H9 (cell line): ENCODE data around the gene TMCO4. TPM values are rescaled to one million over a fixed set of nuclear protein-coding genes. Genes with fewer than 3 reads are reported as not detected.

Experiments
- DNase-seq: peaks from one replicate; pipeline ENCODE4 v3.0.0-alpha.2; 2017
- H2AFZ ChIP-seq: one replicate; pipeline ENCODE4 v1.6.1; 2013; ENCODE audit warnings: mild to moderate bottlenecking, low read length, control low read depth, moderate library complexity
- H2AK5ac ChIP-seq: 2 replicates; pipeline ENCODE4 v1.6.1; 2013; ENCODE audit warnings: low read length, control low read depth, mixed read lengths; ENCODE audit not compliant: insufficient read length
- H2BK120ac ChIP-seq: one replicate; pipeline ENCODE4 v1.6.1; 2013; ENCODE audit warnings: low read depth, mild to moderate bottlenecking, low read length, control low read depth, inconsistent platforms; ENCODE audit not compliant: poor library complexity, severe bottlenecking
- H2BK12ac ChIP-seq: 2 replicates; pipeline ENCODE4 v1.6.1; 2013; ENCODE audit warnings: low read length, control low read depth, mixed read lengths, low read depth; ENCODE audit not compliant: insufficient read length
- H2BK15ac ChIP-seq: 2 replicates; pipeline ENCODE4 v1.6.1; 2013; ENCODE audit warnings: low read depth, low read length, control low read depth
- H2BK20ac ChIP-seq: one replicate; pipeline ENCODE4 v1.6.1; 2013; ENCODE audit warnings: low read depth, mild to moderate bottlenecking, low read length, control low read depth, inconsistent platforms; ENCODE audit not compliant: poor library complexity, severe bottlenecking
- H2BK5ac ChIP-seq: 2 replicates; pipeline ENCODE4 v1.6.1; 2013; ENCODE audit warnings: low read length, control low read depth, mixed read lengths; ENCODE audit not compliant: insufficient read length
- H3K14ac ChIP-seq: 2 replicates; pipeline ENCODE4 v1.6.1; 2013; ENCODE audit warnings: low read length, control low read depth; ENCODE audit not compliant: insufficient read depth
- H3K18ac ChIP-seq: 2 replicates; pipeline ENCODE4 v1.6.1; 2013; ENCODE audit warnings: low read depth, mild to moderate bottlenecking, mixed read lengths, low read length, control low read depth; ENCODE audit not compliant: insufficient read length
- H3K23ac ChIP-seq: 2 replicates; pipeline ENCODE4 v1.6.1; 2013; ENCODE audit warnings: low read length, control low read depth, mixed read lengths, low read depth; ENCODE audit not compliant: insufficient read length
- H3K23me2 ChIP-seq: 2 replicates; pipeline ENCODE4 v1.6.1; 2013; ENCODE audit warnings: low read depth, mild to moderate bottlenecking, mixed read lengths, low read length, control low read depth; ENCODE audit not compliant: insufficient read length, poor library complexity, severe bottlenecking
- H3K27ac ChIP-seq: 2 replicates; pipeline ENCODE4 v1.5.1; 2013; ENCODE audit warnings: low read length, control low read depth, mixed read lengths, low read depth; ENCODE audit not compliant: insufficient read length
- H3K27me3 ChIP-seq: 2 replicates; pipeline ENCODE4 v1.6.1; 2013; ENCODE audit warnings: low read length, control low read depth, inconsistent platforms; ENCODE audit not compliant: insufficient read depth
- H3K4ac ChIP-seq: 2 replicates; pipeline ENCODE4 v1.6.1; 2013; ENCODE audit warnings: low read depth, mild to moderate bottlenecking, control low read depth, inconsistent platforms, low read length, moderate library complexity
- H3K4me1 ChIP-seq: 2 replicates; pipeline ENCODE4 v1.6.1; 2013; ENCODE audit warnings: low read length, control low read depth, inconsistent platforms; ENCODE audit not compliant: insufficient read depth
- H3K4me2 ChIP-seq: 2 replicates; pipeline ENCODE4 v1.6.1; 2013; ENCODE audit warnings: low read length, control low read depth, mixed read lengths; ENCODE audit not compliant: insufficient read length, insufficient read depth
- H3K56ac ChIP-seq: 2 replicates; pipeline ENCODE4 v1.6.1; 2013; ENCODE audit warnings: low read depth, mild to moderate bottlenecking, mixed read lengths, low read length, control low read depth; ENCODE audit not compliant: insufficient read length
- H3K79me1 ChIP-seq: 2 replicates; pipeline ENCODE4 v1.6.1; 2013; ENCODE audit warnings: low read depth, mild to moderate bottlenecking, moderate library complexity, low read length, control low read depth, inconsistent platforms; ENCODE audit not compliant: insufficient read depth, poor library complexity, severe bottlenecking
- H3K79me2 ChIP-seq: 2 replicates; pipeline ENCODE4 v1.6.1; 2013; ENCODE audit warnings: low read length, control low read depth, inconsistent platforms; ENCODE audit not compliant: insufficient read depth
- H3K9ac ChIP-seq: 2 replicates; pipeline ENCODE4 v1.6.1; 2013; ENCODE audit warnings: low read length, control low read depth, mixed read lengths; ENCODE audit not compliant: insufficient read length; ENCODE audit errors: extremely low read depth
- H3K9me3 ChIP-seq: one replicate; pipeline ENCODE4 v1.6.1; 2013; ENCODE audit warnings: low read depth, low read length, inconsistent platforms; ENCODE audit not compliant: control insufficient read depth
- H3T11ph ChIP-seq: one replicate; pipeline ENCODE4 v1.6.1; 2013; ENCODE audit warnings: mild to moderate bottlenecking, low read length, control low read depth, inconsistent platforms
- H4K20me1 ChIP-seq: one replicate; pipeline ENCODE4 v1.6.1; 2013; ENCODE audit not compliant: control insufficient read depth, insufficient read length, insufficient read depth
- H4K5ac ChIP-seq: 2 replicates; pipeline ENCODE4 v1.6.1; 2013; ENCODE audit warnings: low read depth, mild to moderate bottlenecking, mixed read lengths, low read length, control low read depth; ENCODE audit not compliant: insufficient read length
- H4K8ac ChIP-seq: replicated peaks from 2 replicates; pipeline ENCODE4 v1.6.1; 2013; ENCODE audit warnings: low read length, control low read depth, mixed read lengths, low read depth; ENCODE audit not compliant: insufficient read length
- H4K91ac ChIP-seq: 2 replicates; pipeline ENCODE4 v1.6.1; 2013; ENCODE audit warnings: low read depth, mild to moderate bottlenecking, moderate library complexity, mixed read lengths, low read length, control low read depth; ENCODE audit not compliant: insufficient read length
- H3K27ac Mint-ChIP-seq, 3 experiments: 2 replicates in 2 of 3; 3 replicates in 1 of 3; pipeline ENCODE4 v1.8.0; 2020 to 2021; ENCODE audit warnings: mixed read lengths in 3 of 3, mild to moderate bottlenecking in 1 of 3, moderate library complexity in 1 of 3
- H3K27me3 Mint-ChIP-seq: 2 replicates; pipeline ENCODE4 v1.8.0; 2021; ENCODE audit warnings: low read depth, mild to moderate bottlenecking, moderate library complexity, mixed read lengths
- H3K36me3 Mint-ChIP-seq, 3 experiments: 2 replicates in 2 of 3; 3 replicates in 1 of 3; pipeline ENCODE4 v1.8.0; 2020 to 2021; ENCODE audit warnings: low read depth in 3 of 3, mixed read lengths in 3 of 3; ENCODE audit not compliant: insufficient read depth in 1 of 3
- H3K4me1 Mint-ChIP-seq, 2 experiments: 2 replicates each; pipeline ENCODE4 v1.8.0; 2020; ENCODE audit warnings: mixed read lengths in 2 of 2
- H3K4me3 Mint-ChIP-seq, 2 experiments: 2 replicates in 1 of 2; 3 replicates in 1 of 2; pipeline ENCODE4 v1.8.0; 2020 to 2021; ENCODE audit warnings: mild to moderate bottlenecking in 2 of 2, mixed read lengths in 2 of 2, moderate library complexity in 1 of 2
- H3K9me3 Mint-ChIP-seq, 2 experiments: 2 replicates in 1 of 2; 3 replicates in 1 of 2; pipeline ENCODE4 v1.8.0; 2020; ENCODE audit warnings: mild to moderate bottlenecking in 2 of 2, mixed read lengths in 2 of 2, moderate library complexity in 1 of 2
- WGBS: extraction: QIAGEN DNeasy Blood & Tissue Kit; methylation state at CpG from one replicate; pipeline ENCODE4 v1.1.7; 2013; ENCODE audit warnings: missing lambda C conversion rate, low lambda C conversion rate, mixed read lengths; ENCODE audit not compliant: insufficient read length; ENCODE audit errors: extremely low coverage; 5-methylcytosine and 5-hydroxymethylcytosine counted together
- total RNA-seq: library from RNA; stranded (reverse); gene quantifications from 2 replicates; pipeline ENCODE4 v1.2.1, GENCODE V29; 2021
- TF ChIP-seq, protein P1 (sequence below): fragments of 200-600 bp; sonication (generic); conservative IDR thresholded peaks from 3 replicates; pipeline ENCODE4 v1.8.0; 2021; ENCODE audit warnings: antibody characterized with exemption, mild to moderate bottlenecking

The TMCO4 gene
- total RNA-seq, 1 experiment from 2014 or later: 4.0 TPM

DNA sequence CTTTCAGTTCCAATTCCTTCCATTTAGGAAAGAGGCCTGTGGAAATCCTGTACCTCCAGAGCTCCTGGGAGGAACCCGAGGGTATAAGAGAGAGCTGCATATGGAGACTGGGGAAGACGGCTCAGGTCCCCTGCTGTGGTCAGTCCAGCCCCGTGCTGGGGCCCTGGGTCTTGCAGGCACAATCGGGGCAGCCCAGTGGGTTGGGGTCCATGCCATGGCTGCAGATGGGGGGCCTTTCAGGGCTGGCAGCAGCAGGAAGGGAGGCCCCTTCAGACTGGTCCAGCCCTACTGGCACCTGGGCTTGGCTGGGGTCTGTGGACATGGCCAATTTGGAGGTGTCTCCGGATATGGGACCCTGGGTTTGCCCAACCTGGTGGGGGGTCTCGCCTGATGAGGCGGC lies 116.8 kb downstream of the TMCO4 start:
- H3K9me3 ChIP-seq: no peaks in the 10 kb centered on the region
- H3K27me3 ChIP-seq: no peaks in the 10 kb centered on the region
- H3K27ac ChIP-seq: no peak overlapping the region
- no CpG with 5 or more reads among the region's 7 CpGs for WGBS
- no peaks in the 10 kb centered on the region; the same call in 1 of the 2 replicates for H3K4me1 ChIP-seq
- DNase-seq: no peak
- no peak overlapping the region for H4K91ac ChIP-seq
- H3K4ac ChIP-seq: no peak overlapping the region
- peaks cover 0 to 4% (median 0%) of the 10 kb centered on the region in 3 experiments; a peak in 2 of 7 replicates for H3K36me3 Mint-ChIP-seq
- H3K23ac ChIP-seq: no peak overlapping the region
- H3K4me2 ChIP-seq: no peak overlapping the region
- no peak overlapping the region for H3K18ac ChIP-seq
- no peak overlapping the region for H2BK20ac ChIP-seq
- H3K79me2 ChIP-seq: no peaks in the 10 kb centered on the region
- H2AK5ac ChIP-seq: no peak overlapping the region
- no peak overlapping the region for H3K27ac Mint-ChIP-seq
- H3K27me3 Mint-ChIP-seq: peaks cover 6% of the 10 kb centered on the region; the same call in 1 of the 2 replicates
- peaks cover 0 to 4% of the 10 kb centered on the region in 2 experiments; a peak in 2 of 5 replicates for H3K9me3 Mint-ChIP-seq
- H3K9ac ChIP-seq: no peak overlapping the region
- H2BK12ac ChIP-seq: no peak overlapping the region
- H3K23me2 ChIP-seq: no peaks in the 10 kb centered on the region
- no peaks in the 10 kb centered on the region for H4K20me1 ChIP-seq
- H2BK5ac ChIP-seq: no peak overlapping the region
- peaks cover 22 to 45% of the 10 kb centered on the region in 2 experiments for H3K4me1 Mint-ChIP-seq
- no peak overlapping the region for H3K56ac ChIP-seq
- H2BK15ac ChIP-seq: no peak overlapping the region
- H2BK120ac ChIP-seq: no peak overlapping the region
- no peaks in the 10 kb centered on the region for H3K79me1 ChIP-seq
- TF ChIP-seq, protein P1, sequence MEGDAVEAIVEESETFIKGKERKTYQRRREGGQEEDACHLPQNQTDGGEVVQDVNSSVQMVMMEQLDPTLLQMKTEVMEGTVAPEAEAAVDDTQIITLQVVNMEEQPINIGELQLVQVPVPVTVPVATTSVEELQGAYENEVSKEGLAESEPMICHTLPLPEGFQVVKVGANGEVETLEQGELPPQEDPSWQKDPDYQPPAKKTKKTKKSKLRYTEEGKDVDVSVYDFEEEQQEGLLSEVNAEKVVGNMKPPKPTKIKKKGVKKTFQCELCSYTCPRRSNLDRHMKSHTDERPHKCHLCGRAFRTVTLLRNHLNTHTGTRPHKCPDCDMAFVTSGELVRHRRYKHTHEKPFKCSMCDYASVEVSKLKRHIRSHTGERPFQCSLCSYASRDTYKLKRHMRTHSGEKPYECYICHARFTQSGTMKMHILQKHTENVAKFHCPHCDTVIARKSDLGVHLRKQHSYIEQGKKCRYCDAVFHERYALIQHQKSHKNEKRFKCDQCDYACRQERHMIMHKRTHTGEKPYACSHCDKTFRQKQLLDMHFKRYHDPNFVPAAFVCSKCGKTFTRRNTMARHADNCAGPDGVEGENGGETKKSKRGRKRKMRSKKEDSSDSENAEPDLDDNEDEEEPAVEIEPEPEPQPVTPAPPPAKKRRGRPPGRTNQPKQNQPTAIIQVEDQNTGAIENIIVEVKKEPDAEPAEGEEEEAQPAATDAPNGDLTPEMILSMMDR: no peak
- no peak overlapping the region for H3T11ph ChIP-seq
- no peak overlapping the region for H4K8ac ChIP-seq
- no peak overlapping the region for H3K4me3 Mint-ChIP-seq
- no peak overlapping the region; the same call in 1 of the 2 replicates for H3K14ac ChIP-seq
- no peak overlapping the region for H4K5ac ChIP-seq
- H2AFZ ChIP-seq: no peak overlapping the region
